Measurements from ENCODE around the gene GABRP.

The GABRP gene

GRCh38 chr5:170846846-170847245, 63.3 kb downstream of the GABRP start:
- DNase-seq (ENCODE audit: extremely low read depth, insufficient read length): no peak
- Histone ChIP-seq H3K4me3 (replicated peaks; ENCODE audit: low read depth, low read length) (no peak overlapping the region), H3K36me3 (ENCODE audit: control insufficient read depth, insufficient read depth, low read length) (no peaks in the 10 kb centered on the region), H3K27me3 (replicated peaks; ENCODE audit: control insufficient read depth, insufficient read depth, low read length) (no peaks in the 10 kb centered on the region)
- TF ChIP-seq CTCF (IDR thresholded peaks at IDR 0.05; ENCODE audit: insufficient read depth, low read length, poor library complexity, severe bottlenecking): no peak

DNA sequence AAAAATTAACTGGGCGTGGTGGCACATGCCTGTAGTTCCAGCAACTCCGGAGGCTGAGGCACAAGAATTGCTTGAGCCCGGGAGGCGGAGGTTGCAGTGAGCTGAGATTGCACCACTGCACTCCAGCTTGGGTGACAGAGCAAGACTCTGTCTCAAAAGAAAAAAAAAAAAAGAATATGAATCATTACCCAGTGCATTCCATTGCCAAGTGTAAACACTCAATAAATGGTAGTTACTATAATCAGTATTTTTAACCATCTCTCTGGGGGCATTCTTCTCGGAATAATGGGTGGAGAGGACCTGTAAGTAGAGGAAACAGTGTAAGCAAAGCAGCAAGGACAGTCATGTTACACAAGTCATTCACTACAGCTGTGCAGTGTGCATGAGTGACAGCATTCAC, 64.5 kb downstream of the GABRP start:
- no peak for TF ChIP-seq CTCF (IDR thresholded peaks at IDR 0.05; ENCODE audit: insufficient read depth, low read length, poor library complexity, severe bottlenecking)

GRCh38 chr5:170849374-170849773, 65.8 kb downstream of the GABRP start:
- no peaks in the 10 kb centered on the region for H3K27me3 ChIP-seq (replicated peaks; ENCODE audit: control insufficient read depth, insufficient read depth, low read length)
- H3K4me3 ChIP-seq (replicated peaks; ENCODE audit: low read depth, low read length): no peak overlapping the region
- no peak for DNase-seq (ENCODE audit: extremely low read depth, insufficient read length)
- no peak for TF ChIP-seq CTCF (IDR thresholded peaks at IDR 0.05; ENCODE audit: insufficient read depth, low read length, poor library complexity, severe bottlenecking)
- no peaks in the 10 kb centered on the region for H3K36me3 ChIP-seq (ENCODE audit: control insufficient read depth, insufficient read depth, low read length)

More for the DNA sequence above, 64.5 kb downstream of the GABRP start:
- DNase-seq (ENCODE audit: extremely low read depth, insufficient read length): no peak
- no peak overlapping the region for H3K4me3 ChIP-seq (replicated peaks; ENCODE audit: low read depth, low read length)
- H3K36me3 ChIP-seq (ENCODE audit: control insufficient read depth, insufficient read depth, low read length): no peaks in the 10 kb centered on the region
- no peaks in the 10 kb centered on the region for H3K27me3 ChIP-seq (replicated peaks; ENCODE audit: control insufficient read depth, insufficient read depth, low read length)

DNA sequence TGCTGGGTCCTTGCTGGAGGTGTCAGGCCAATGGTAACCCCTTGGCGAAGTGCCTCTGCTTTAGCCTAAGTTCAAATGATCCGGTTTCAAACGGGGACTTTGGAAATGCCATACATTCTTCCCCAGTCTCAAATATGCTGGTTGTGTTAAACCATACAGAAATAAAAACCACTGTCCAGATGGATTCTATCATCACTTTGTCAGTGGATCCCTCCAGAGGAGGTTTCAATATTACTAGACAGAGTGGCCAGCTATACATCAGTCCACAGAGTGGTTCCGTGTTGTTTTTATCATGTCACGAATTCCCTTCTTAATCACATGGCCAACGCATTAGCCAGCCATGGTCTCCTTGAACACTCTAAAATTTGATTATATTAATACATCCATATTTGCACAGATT, 71.0 kb downstream of the GABRP start:
- no peaks in the 10 kb centered on the region for H3K27me3 ChIP-seq (replicated peaks; ENCODE audit: control insufficient read depth, insufficient read depth, low read length)
- no peaks in the 10 kb centered on the region for H3K36me3 ChIP-seq (ENCODE audit: control insufficient read depth, insufficient read depth, low read length)
- H3K4me3 ChIP-seq (replicated peaks; ENCODE audit: low read depth, low read length): no peak overlapping the region
- TF ChIP-seq CTCF (IDR thresholded peaks at IDR 0.05; ENCODE audit: insufficient read depth, low read length, poor library complexity, severe bottlenecking): no peak
- DNase-seq (ENCODE audit: extremely low read depth, insufficient read length): no peak

DNA sequence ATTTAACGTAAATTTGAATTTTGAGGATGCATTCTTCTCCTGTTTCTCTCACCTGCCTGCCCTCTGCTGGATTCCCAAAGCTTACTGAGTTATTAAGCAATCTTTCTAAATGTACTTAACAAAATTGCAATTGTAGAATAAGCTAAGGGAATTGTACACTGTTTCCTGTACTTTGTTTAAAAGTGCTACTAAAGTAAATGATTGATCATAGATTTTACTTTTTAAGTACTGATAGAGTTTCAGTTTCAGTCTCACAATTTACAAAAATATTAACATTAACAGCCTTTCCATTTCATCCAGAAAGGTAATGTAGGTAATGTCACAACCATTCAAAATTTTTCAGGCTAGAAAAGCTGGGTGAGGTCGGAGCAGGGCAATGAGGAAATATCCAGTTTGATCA, 73.5 kb downstream of the GABRP start:
- no peaks in the 10 kb centered on the region for H3K36me3 ChIP-seq (ENCODE audit: control insufficient read depth, insufficient read depth, low read length)
- H3K4me3 ChIP-seq (replicated peaks; ENCODE audit: low read depth, low read length): no peak overlapping the region
- DNase-seq (ENCODE audit: extremely low read depth, insufficient read length): no peak
- TF ChIP-seq CTCF (IDR thresholded peaks at IDR 0.05; ENCODE audit: insufficient read depth, low read length, poor library complexity, severe bottlenecking): no peak
- H3K27me3 ChIP-seq (replicated peaks; ENCODE audit: control insufficient read depth, insufficient read depth, low read length): no peaks in the 10 kb centered on the region

DNA sequence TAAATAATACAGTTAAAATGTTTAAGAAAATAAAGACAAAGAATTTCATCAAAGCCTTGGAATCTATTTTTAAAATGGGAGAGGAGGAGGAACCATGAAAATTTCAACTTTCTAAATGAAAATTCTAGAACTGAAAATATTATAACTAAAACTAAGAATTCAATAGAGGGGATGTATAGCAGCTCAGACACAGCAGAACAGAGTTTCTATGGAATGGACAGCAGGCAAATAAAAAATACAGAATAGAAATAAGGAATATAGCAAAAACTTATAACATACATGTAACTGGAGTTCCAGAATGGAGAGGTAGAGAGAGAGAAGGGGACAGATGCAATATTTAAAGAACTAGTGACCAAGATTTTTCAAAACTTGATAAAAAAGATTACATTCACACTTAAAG, 76.9 kb downstream of the GABRP start:
- TF ChIP-seq CTCF (IDR thresholded peaks at IDR 0.05; ENCODE audit: insufficient read depth, low read length, poor library complexity, severe bottlenecking): no peak
- Histone ChIP-seq H3K4me3 (replicated peaks; ENCODE audit: low read depth, low read length) (no peak overlapping the region), H3K36me3 (ENCODE audit: control insufficient read depth, insufficient read depth, low read length) (no peaks in the 10 kb centered on the region), H3K27me3 (replicated peaks; ENCODE audit: control insufficient read depth, insufficient read depth, low read length) (no peaks in the 10 kb centered on the region)
- no peak for DNase-seq (ENCODE audit: extremely low read depth, insufficient read length)
